Measurements from ENCODE around the gene TMEM126B.
A peak's percentile ranks its signal among the peaks of the same experiment; 100 is the strongest.

DNA sequence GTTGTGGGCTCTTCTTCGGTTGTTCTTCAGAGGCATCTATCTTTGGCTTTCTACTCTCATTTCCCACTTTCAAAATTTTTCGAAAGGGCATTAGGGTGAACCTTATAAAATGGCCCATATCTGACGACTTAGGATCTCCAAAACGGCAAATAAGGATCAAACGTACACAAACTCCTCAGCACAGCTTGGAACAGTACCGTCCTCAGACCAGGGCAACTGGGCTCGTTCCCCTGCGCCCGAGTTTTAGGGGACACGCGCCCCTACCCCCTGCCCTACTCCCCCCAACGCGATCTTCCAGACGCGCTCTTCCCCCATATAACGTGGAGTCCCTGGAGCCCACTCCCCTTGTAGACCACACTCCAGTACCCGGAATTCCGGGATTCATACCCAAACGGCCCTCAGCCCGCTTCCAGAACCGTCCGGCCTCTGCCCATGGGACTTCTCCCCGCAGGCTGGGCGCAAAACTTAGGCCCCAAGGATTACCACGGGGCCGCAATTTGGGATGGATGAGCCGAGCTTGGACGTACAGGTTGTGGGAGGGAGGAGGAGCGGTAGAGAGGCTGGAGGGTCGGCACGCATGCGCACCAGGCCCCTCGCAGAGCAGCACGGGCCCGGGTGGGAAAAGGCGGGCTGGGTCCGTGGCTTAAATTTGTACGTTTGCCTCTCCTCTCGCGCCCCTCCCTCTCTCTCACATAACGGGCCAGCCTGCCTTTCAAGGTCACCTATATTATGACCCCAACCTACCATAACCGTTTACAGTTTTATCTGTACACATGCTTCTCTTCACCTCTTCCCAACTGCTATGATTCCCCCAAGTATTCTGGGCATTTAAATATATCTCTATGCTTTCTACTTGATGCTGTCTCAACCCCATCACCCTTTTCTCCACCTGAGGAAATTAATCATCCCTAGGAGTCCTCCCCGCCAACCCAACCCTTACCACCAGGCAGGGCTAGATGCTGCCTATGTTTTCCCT is 54.2 kb downstream of the TMEM126B start:
- TF ChIP-seq, protein P1, sequence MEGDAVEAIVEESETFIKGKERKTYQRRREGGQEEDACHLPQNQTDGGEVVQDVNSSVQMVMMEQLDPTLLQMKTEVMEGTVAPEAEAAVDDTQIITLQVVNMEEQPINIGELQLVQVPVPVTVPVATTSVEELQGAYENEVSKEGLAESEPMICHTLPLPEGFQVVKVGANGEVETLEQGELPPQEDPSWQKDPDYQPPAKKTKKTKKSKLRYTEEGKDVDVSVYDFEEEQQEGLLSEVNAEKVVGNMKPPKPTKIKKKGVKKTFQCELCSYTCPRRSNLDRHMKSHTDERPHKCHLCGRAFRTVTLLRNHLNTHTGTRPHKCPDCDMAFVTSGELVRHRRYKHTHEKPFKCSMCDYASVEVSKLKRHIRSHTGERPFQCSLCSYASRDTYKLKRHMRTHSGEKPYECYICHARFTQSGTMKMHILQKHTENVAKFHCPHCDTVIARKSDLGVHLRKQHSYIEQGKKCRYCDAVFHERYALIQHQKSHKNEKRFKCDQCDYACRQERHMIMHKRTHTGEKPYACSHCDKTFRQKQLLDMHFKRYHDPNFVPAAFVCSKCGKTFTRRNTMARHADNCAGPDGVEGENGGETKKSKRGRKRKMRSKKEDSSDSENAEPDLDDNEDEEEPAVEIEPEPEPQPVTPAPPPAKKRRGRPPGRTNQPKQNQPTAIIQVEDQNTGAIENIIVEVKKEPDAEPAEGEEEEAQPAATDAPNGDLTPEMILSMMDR (IDR thresholded peaks at IDR 0.05) = no peak
- TF ChIP-seq POLR2AphosphoS5 (IDR thresholded peaks at IDR 0.05) = peak in 2 of 4 donors; percentile 39

Data from sigmoid colon (tissue), 4 donors.